ENCODE measurements around the gene UNKL.

DNA sequence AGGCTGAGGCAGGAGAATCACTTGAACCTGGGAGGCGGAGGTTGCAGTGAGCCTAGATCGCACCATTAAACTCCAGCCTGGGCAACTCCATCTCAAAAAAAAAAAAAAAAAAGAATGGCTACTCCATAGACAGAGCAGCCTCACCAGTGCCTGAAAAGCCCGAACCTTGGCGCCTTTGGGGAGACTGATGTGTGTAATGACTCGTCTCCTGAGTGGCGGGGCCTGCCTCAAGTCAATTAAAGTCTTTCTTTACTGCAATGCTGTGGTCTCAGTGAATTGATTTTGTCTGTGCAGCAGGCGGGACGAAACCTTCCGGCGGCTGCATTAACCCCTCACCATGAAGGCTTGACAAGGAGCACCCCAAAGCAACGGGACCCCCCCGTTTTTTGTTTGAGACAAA is 9.5 kb upstream of the UNKL start:
- TF ChIP-seq POLR2AphosphoS5 (IDR thresholded peaks at IDR 0.05; ENCODE audit: low read depth, low read length) (no peak), TAF1 (IDR thresholded peaks at IDR 0.05; ENCODE audit: low read depth, low read length) (no peak), POLR2A (IDR thresholded peaks at IDR 0.05; ENCODE audit: low read depth, low read length) (no peak), PAX5 (IDR thresholded peaks at IDR 0.05; ENCODE audit: insufficient read depth, low read length, severe bottlenecking) (no peak), POU2F2 (IDR thresholded peaks at IDR 0.05; ENCODE audit: low read depth, low read length) (no peak)
